HFF-Myc (cell line): ENCODE results near the gene RAB3A.

ENCODE experiments used
- DNase-seq: peaks from one replicate; pipeline ENCODE4 v3.0.0-alpha.2; 2011; ENCODE audit warnings: low read depth; ENCODE audit errors: extremely low read depth
- H3K4me3 ChIP-seq: replicated peaks from 2 replicates; pipeline ENCODE4 v1.5.1; 2011; ENCODE audit warnings: low read depth, mild to moderate bottlenecking, control low read depth, low read length
- CTCF ChIP-seq: IDR thresholded peaks from 2 replicates; pipeline ENCODE4 v1.5.1; 2012; ENCODE audit warnings: mild to moderate bottlenecking, low read depth, low read length, control low read depth; ENCODE audit errors: missing control alignments

The RAB3A gene

GRCh38 chr19:18239303-18239702, 35.5 kb upstream of the RAB3A start:
- no peak overlapping the region for H3K4me3 ChIP-seq
- no peak for DNase-seq
- TF ChIP-seq CTCF = no peak

GRCh38 chr19:18234194-18234593, 30.4 kb upstream of the RAB3A start:
- TF ChIP-seq CTCF = no peak
- H3K4me3 ChIP-seq = no peak overlapping the region
- DNase-seq = no peak

- no peak for DNase-seq
- no peak for TF ChIP-seq CTCF
- H3K4me3 ChIP-seq = no peak overlapping the region
These were observed 29.5 kb upstream of the RAB3A start for GRCh38 chr19:18233224-18233825.

GRCh38 chr19:18232540-18233223, 28.8 kb upstream of the RAB3A start:
- DNase-seq = no peak
- TF ChIP-seq CTCF = no peak
- no peak overlapping the region for H3K4me3 ChIP-seq

GRCh38 chr19:18231775-18232174, 27.9 kb upstream of the RAB3A start:
- TF ChIP-seq CTCF = no peak
- DNase-seq = no peak
- no peak overlapping the region for H3K4me3 ChIP-seq

- no peak for TF ChIP-seq CTCF
- no peak for DNase-seq
- H3K4me3 ChIP-seq = no peak overlapping the region
These were observed 27.3 kb upstream of the RAB3A start for GRCh38 chr19:18230941-18231734.
